ENCODE results near the gene PSMB5. TPM values are rescaled to one million over a fixed set of nuclear protein-coding genes. Genes with fewer than 3 reads are reported as not detected.

The PSMB5 gene
- total and polyA plus RNA-seq, 9 of the 15 experiments (the other 6 are each of a cell fraction or from before 2014, with no cell fraction given): 198 to 1,870 (median 269) TPM

GRCh38 chr14:23078692-23079116 is 44.0 kb upstream of the PSMB5 start (continued):
- TF ChIP-seq ZNF639 (CRISPR knock-in tag; conservative IDR thresholded peaks at IDR 0.05 in 1 of 2, IDR thresholded peaks at IDR 0.05 in 1 of 2): 0 out of 4 replicates have a peak, but pooled peaks of 1 of the 2 experiments have one; percentile 68
- TF ChIP-seq ZNF23 (CRISPR knock-in tag; IDR thresholded peaks at IDR 0.05): no peak
- no peak for TF ChIP-seq SLC30A9 (CRISPR knock-in tag; IDR thresholded peaks at IDR 0.05)
- no peak for TF ChIP-seq THRB (CRISPR knock-in tag; conservative IDR thresholded peaks at IDR 0.05)
- no peak for TF ChIP-seq GTF2E2 (tag; IDR thresholded peaks at IDR 0.05)
- TF ChIP-seq ARID3B (CRISPR knock-in tag; IDR thresholded peaks at IDR 0.05; ENCODE audit: borderline replicate concordance): no peak
- TF ChIP-seq HNRNPH1 (optimal IDR thresholded peaks at IDR 0.05; ENCODE audit: low read depth, low read length): no peak
- TF ChIP-seq HNRNPUL1 (IDR thresholded peaks at IDR 0.05; ENCODE audit: low read length): no peak
- TF ChIP-seq JUN (IDR thresholded peaks at IDR 0.05; ENCODE audit: borderline replicate concordance, low read depth, low read length): peak; percentile 91
- TF ChIP-seq JUN (CRISPR knock-in tag; IDR thresholded peaks at IDR 0.05; ENCODE audit: borderline replicate concordance): no peak
- TF ChIP-seq RBM17 (IDR thresholded peaks at IDR 0.05; ENCODE audit: borderline replicate concordance, low read depth, low read length): no peak
- TF ChIP-seq SP2 (IDR thresholded peaks at IDR 0.05; ENCODE audit: extremely low read depth, low read depth, low read length, poor library complexity, severe bottlenecking): no peak
- TF ChIP-seq RBM25 (IDR thresholded peaks at IDR 0.05; ENCODE audit: low read depth, low read length, severe bottlenecking): no peak
- peak; percentile 91 for TF ChIP-seq ZNF316 (IDR thresholded peaks at IDR 0.05)
- no peak for TF ChIP-seq KAT7 (CRISPR knock-in tag; IDR thresholded peaks at IDR 0.05; ENCODE audit: borderline replicate concordance)
- TF ChIP-seq POLR3G (IDR thresholded peaks at IDR 0.05; ENCODE audit: extremely low read depth, insufficient read length, insufficient replicate concordance): no peak
- no peak for TF ChIP-seq RBM39 (optimal IDR thresholded peaks at IDR 0.05; ENCODE audit: low read depth, low read length)
- no peak for TF ChIP-seq MED1 (CRISPR knock-in tag; IDR thresholded peaks at IDR 0.05; ENCODE audit: borderline replicate concordance)
- TF ChIP-seq ZNF592 (IDR thresholded peaks at IDR 0.05): peak; percentile 90
- TF ChIP-seq HMGN3 (IDR thresholded peaks at IDR 0.05; ENCODE audit: borderline replicate concordance, extremely low read depth, insufficient read length, low read depth, low read length): no peak
